CD4-positive, alpha-beta T cell treated with Interleukin-15 for 1 hour (primary cell): ENCODE results near the gene PARD3B.

Source experiments
- DNase-seq: peaks from one replicate; pipeline ENCODE4 v3.0.0-alpha.2; 2020

The PARD3B gene

GRCh38 chr2:204972161-204972560 is 426.9 kb downstream of the PARD3B start:
- no peak for DNase-seq

- DNase-seq, result no peak
Measured at GRCh38 chr2:204972606-204973336, 427.5 kb downstream of the PARD3B start.

DNA sequence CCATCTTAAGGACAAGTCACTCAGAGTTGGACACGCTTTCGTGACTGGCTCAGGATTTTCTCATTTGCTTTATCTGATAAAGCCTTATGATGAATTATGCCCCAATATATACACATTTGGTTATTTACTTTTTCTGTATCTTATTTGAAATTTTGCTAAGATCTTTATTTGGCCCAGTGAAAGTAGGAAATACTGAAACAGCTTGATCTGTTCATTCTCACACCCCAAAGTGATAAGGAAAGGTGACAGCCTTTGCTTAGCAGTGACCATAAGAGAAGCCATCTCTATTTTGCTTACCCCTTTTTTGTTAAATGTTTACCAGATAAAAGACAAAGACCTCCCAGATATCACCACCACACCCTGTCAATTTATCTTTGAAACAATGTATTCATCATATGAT is 428.3 kb downstream of the PARD3B start:
- DNase-seq, result no peak

DNA sequence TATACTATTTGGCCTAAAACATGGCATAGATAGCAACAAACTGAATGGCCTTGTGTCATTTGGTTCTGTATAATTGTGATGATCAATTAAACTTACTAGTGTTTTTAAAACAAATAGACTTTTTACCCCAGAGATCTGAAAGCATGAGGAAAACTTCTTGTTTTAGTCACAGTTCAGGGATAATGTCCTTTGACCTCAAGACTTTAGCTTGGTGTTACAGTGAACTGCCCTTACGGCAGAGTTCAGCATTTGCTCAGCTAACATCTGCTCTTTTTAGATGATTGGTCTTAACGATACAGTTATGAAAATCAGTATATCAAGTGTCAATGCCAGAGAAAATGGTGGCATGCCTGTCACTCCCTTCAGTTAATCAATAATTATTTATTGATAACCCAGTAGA is 429.2 kb downstream of the PARD3B start:
- no peak for DNase-seq

DNA sequence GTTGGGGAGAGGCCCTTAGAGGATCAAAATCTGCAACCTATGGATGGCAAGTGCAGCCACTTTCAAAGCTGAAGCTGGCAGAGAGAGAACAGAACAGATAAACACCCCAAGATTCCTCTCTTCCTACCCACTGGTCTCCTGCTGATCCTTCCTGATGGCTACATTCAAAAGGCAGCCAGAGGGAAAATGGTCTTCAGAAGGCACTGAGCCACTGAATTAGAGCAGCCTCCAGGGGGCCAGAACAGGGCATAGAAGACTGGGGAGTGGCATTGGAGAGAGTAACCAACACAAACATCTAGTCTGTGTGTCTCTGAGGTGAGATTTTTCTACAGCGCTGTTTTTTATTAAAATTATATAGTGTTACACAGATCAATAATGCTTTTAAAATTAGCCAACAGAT is 432.6 kb downstream of the PARD3B start:
- no peak for DNase-seq

- DNase-seq, result no peak
Measured at GRCh38 chr2:204982303-204982702, 437.0 kb downstream of the PARD3B start.

DNA sequence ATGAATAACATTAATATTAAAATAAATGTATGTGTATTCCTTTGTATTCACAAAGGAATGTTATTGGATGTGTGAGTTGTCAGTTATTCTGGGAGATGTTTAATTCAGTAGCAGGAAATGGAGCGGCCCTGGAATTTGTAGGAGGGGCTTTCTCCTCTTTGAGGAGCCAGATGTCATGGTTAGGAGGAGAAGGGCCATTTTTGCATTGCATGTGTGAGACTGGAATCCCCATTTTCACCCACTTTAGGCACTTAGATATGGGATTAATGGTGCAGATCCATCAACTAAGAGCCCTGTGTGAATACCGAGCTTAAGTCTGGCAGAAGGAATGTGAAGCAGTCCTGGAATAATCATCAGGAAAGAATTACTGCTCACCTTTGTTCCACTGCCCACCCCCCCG is 439.2 kb downstream of the PARD3B start:
- no peak for DNase-seq

DNA sequence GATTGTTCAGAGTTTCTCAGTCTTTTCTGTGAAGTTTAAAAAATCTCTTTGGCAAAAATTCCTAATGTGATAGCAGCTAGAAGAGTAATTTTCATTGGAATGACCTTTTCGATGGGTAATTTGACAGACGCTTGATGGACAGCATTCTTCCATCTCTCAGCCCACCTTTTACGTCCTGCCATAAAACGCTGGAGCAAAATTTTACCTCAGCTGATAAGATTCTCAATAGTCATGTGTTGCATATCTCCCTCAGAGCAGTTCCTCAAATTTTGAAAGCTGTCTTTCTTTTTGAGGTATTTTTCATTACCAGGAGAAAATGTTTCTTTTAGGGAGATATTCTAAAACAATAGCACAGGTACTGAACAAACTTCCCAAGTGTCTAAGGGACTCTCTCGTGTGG is 441.4 kb downstream of the PARD3B start:
- no peak for DNase-seq

DNA sequence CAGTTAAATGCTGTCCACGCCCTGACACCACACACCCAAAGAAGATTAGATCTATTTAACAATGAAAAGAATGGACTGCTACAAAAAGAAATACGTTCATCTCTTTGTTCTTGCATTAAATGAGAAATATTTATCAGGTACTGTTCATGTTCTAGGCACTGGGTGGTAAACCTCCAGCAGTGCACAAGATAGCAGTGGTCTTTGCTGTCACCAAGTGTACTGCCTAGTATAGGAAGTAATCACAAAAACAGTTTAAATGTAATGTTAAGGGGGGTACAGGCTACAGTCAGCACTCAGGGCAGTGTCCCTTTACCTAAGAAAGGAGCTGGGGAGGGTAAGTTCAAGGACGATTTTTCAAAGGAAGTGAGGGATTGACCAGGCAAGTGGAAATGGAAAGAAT is 443.6 kb downstream of the PARD3B start:
- no peak for DNase-seq

- no peak for DNase-seq
Measured at GRCh38 chr2:204989877-204990276, 444.6 kb downstream of the PARD3B start.

DNA sequence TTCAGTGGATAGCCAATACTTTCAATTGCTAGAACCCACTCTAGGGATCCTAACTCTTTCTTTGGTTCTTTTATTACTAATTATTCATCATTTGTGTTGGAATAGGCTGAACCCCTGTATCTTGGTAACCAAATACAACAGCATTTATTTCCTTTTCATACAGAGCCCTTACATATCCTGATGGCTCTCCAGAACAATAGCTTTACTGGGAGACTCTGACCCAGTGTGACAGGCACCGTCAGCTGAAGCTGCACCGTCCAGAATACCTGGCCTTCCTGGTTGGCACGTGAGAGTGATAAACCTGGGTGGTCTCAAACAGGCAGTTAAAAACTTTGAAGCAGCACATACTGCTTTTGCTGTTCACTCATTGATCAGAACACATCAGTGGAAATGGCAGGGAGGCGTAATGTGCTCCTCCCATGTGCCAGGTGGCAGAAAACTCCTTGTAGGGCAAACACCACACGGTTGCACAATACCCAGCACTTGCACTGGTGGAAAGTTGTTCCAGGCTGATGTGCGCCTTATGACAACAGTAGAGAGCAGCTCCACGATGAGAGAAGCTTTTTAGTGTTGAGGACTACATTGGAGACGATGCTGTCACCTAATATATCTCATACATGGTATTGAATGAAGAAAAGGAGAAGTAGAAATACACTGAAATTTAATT is 456.2 kb downstream of the PARD3B start:
- DNase-seq, result no peak

- DNase-seq, result no peak
Measured at GRCh38 chr2:205002390-205002789, 457.1 kb downstream of the PARD3B start.

GRCh38 chr2:205003288-205003687 is 458.0 kb downstream of the PARD3B start:
- no peak for DNase-seq

DNA sequence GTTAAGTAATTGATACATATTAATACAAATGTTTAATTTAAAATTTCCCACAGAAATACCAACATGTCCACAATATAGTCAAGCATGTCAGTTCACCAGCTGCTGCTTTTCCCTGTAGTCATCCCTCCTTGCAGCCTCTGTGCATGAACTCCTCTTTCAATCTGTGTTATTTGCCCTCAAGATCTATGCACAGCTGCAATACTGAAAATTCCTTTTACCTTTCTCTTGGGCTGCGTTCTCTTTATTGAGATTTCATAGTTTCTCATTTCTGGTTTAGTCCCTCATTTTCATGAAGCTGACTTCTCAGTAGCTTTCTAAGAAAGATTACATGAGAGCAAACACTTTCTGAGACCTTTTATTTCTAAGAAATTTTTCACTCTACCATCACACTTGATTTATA is 464.9 kb downstream of the PARD3B start:
- no peak for DNase-seq

- DNase-seq, result no peak
Measured at GRCh38 chr2:205011031-205011430, 465.8 kb downstream of the PARD3B start.

- DNase-seq, result no peak
Measured at GRCh38 chr2:205012961-205013360, 467.7 kb downstream of the PARD3B start.

DNA sequence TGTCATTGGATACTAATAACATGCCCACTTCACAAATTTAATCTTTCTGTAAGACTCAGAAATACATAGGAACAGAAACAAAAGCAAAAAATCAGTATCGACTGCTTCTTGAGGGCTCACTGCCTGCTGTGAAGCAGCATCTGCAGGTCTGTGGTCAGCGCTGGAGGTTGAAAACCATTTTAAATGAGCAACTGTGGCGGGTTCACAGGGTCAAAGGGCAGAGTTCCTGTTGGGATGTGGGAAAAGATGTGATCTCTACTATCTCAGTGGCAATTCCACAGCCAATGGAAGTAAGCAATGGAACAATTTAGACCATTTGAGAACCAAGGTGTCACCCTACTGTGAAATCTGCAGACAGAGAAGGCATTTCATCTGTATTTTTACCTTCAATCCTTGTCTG is 468.3 kb downstream of the PARD3B start:
- no peak for DNase-seq

- DNase-seq, result no peak
Measured at GRCh38 chr2:205014201-205014600, 468.9 kb downstream of the PARD3B start.

- DNase-seq, result no peak
Measured at GRCh38 chr2:205017381-205017780, 472.1 kb downstream of the PARD3B start.

DNA sequence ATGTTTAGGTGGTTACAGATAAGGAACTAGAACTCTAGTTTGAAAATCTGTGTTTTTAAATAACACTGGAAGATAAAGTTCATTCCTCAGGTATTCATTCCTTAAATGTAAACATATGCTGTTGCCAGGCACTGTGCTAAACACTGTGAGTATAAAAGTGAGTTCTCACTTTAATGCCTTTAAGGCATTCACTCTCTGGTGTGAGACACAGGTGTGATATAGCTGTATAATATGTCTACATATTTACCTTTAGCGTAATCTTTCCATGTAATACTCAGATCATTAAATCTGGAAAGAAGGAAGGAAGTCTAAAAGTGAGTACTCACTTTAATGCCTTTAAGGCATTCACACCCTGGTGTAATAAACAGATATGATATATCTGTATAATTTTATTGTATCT is 472.6 kb downstream of the PARD3B start:
- no peak for DNase-seq

DNA sequence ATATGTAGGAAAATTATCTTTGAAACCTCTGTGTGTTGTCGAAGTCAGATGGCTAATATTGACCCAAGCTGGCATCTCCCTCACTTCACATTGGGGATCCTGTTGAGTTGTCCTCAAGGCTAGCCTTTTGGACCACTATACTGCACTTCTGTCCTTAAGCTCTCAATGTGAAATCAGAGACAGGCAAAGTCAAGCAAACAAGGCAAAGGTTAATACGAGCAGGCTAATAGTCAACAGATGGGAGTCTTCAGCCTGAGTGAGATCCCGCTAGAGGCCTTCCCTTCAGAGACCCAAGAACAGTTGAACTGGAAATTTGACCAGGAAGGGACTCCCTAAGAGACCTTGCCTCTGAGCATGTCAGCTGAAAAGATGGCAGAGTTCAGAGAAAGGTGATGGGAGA is 475.4 kb downstream of the PARD3B start:
- no peak for DNase-seq

GRCh38 chr2:205022841-205023240 is 477.6 kb downstream of the PARD3B start:
- no peak for DNase-seq

GRCh38 chr2:205024822-205025518 is 479.7 kb downstream of the PARD3B start:
- DNase-seq, result no peak

DNA sequence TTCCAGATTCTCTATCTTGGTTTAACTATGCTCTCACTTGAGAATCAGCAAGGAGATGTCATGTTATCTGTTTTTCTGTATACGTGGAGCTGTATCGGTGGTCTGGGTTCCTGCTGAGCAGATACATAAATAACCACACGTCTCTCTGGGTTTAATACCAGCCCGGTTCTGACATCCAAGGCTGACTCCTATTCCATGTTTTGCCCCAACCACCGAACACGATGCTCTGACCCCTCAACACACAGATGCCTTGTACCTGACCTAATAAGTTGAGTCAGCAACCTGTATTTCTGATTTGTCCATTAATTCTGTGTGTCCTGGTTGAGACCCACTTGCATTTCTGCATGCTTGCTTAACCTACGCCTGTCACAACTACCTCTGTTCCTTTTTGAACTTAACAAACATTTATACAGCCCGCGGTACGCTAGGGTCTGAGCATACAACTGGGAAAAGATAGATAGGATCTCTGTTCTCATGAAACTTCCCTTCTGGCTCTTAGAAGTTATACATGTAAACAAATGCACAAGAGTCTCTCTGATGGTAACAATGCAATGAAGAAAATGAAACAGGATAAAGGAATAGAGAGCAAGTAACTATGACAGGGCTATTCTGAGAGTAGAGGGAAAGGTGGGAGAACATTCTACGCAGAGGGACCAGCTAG is 480.4 kb downstream of the PARD3B start:
- no peak for DNase-seq
